ENCODE results near the gene ATOX1.

DNA sequence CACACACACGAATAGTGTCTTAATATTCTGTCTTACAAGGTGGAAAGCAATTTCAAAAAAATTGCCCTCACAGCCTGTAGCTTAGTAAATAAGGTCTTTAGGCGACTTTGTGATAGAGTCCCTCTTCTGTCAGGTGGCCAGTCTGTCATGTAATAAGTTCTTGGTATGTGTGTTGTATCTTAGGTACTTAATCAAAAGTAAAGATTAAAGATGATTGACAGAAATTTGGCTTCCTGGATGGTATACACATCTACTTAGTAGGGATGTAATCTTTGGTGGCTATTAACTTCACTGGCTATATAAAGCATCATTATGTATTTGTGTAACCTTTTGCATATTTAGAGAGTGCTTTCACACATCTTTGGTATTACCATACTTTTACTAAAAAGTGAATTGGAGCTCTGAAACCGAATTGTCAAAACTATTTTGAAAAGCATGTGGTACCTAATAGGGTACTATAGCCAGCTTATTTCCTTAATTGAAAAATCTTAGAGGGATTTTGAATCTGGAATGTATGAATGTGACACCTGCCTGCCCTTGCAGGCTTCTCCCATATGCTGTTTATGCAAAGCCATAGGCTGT is 16.7 kb upstream of the ATOX1 start:
- TF ChIP-seq, protein P1, sequence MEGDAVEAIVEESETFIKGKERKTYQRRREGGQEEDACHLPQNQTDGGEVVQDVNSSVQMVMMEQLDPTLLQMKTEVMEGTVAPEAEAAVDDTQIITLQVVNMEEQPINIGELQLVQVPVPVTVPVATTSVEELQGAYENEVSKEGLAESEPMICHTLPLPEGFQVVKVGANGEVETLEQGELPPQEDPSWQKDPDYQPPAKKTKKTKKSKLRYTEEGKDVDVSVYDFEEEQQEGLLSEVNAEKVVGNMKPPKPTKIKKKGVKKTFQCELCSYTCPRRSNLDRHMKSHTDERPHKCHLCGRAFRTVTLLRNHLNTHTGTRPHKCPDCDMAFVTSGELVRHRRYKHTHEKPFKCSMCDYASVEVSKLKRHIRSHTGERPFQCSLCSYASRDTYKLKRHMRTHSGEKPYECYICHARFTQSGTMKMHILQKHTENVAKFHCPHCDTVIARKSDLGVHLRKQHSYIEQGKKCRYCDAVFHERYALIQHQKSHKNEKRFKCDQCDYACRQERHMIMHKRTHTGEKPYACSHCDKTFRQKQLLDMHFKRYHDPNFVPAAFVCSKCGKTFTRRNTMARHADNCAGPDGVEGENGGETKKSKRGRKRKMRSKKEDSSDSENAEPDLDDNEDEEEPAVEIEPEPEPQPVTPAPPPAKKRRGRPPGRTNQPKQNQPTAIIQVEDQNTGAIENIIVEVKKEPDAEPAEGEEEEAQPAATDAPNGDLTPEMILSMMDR (conservative IDR thresholded peaks at IDR 0.05; ENCODE audit: low read depth, low read length): no peak
- TF ChIP-seq RAD21 (IDR thresholded peaks at IDR 0.05; ENCODE audit: low read length) (no peak), MAFK (IDR thresholded peaks at IDR 0.05; ENCODE audit: low read depth, low read length) (no peak), FOS (IDR thresholded peaks at IDR 0.05; ENCODE audit: low read depth, low read length) (no peak), RCOR1 (IDR thresholded peaks at IDR 0.05; ENCODE audit: insufficient replicate concordance, low read length) (no peak)

Data from IMR-90 (cell line).